Activated CD4-positive, alpha-beta T cell treated with anti-CD3 and anti-CD28 coated beads, Interleukin-2, amount 50 U/mL, for 24 hours (primary cell): ENCODE results near the gene CMPK2.
"Not testable (repeated sequence)": the region's sequence is repeated elsewhere in the genome, so short reads cannot be mapped to it uniquely, and the experiment has no call there.

ENCODE experiments used
- DNase-seq, 2 donors: peaks; one replicate each; pipeline ENCODE4 v3.0.0-alpha.2; 2020; ENCODE audit warnings: low read depth in 1 of 2, low spot score in 1 of 2

The CMPK2 gene

DNA sequence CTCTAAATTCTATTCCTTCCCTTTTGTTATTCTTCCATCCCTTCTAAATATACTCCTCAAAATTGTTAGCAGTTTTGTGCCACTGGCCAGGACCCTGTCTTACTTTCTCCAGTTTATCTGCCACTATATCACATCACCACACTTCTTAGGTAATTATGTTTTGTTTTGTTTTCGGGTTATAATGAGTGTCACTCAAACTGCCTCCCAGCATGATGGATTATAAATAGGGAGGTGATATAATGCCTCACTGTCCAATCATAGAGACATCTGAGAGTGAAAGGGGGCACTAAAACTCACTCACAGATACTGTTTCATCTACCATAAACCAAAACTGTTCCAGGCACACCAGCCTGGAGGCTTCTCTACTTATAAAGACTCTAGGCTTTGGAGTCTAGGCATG, 15.3 kb upstream of the CMPK2 start:
- no peak for DNase-seq

DNA sequence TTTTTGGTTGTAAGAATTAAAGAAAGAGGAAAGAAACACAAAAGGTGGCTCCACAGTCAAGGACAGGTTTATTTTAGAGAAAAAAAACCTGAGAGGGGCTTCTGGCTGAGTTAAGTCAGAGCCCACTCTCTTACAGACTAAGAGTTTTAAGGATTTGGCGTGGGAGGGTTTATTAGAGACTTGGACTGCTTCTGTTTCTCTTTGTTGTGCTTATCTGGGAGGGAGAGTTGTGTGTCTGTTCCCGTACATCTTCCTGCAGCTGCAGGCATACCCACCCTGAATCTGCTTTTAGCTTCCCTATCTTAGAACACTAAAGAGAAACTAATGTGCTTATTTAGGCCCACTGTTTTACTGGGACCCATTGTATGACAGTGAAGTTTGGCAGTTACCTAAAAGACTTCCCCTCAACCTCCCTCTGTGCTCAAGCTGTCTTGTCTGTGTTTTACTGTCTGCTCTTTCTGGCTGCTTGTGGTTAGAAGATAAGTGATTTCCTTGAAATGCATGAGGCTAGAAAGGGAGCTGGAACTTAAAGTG, 14.6 kb upstream of the CMPK2 start:
- DNase-seq = no peak

DNA sequence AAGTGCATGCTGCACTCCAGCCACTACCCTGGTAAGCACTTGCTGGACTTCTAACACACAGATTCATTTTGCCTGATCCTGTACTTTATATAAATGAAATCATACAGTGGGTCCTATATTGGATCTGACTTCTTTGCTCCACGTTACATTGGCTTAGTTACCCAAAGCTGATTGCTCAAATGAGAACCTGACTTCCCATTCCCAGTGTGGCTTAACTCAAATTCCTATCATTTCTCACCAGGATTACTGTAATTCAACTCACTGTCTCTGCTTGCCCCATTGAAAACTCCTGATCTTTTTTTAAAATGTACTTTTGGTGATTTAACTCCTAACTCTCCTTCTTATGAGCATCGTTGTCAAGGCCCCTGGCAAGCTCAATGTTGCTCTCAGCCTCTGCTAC, 13.3 kb upstream of the CMPK2 start:
- no peak for DNase-seq

DNA sequence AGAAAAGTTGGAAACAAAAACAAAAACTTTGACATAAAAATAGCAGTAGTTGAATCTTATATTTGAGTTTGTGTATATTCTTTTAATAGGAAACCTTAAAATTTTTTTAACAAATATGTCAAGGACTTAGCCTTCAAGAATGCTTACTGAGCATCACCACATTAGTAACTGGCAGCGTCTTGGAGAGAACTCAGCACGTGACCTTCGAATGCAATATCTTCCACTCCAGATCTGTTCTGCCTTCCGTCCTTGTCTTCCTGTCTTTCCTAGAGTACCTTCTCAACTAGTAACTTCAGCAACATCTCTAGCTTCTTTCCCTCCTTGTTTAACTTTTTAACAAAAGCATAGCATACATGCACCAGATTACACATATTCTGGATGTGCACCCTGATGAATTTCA, 12.8 kb upstream of the CMPK2 start:
- no peak for DNase-seq

DNA sequence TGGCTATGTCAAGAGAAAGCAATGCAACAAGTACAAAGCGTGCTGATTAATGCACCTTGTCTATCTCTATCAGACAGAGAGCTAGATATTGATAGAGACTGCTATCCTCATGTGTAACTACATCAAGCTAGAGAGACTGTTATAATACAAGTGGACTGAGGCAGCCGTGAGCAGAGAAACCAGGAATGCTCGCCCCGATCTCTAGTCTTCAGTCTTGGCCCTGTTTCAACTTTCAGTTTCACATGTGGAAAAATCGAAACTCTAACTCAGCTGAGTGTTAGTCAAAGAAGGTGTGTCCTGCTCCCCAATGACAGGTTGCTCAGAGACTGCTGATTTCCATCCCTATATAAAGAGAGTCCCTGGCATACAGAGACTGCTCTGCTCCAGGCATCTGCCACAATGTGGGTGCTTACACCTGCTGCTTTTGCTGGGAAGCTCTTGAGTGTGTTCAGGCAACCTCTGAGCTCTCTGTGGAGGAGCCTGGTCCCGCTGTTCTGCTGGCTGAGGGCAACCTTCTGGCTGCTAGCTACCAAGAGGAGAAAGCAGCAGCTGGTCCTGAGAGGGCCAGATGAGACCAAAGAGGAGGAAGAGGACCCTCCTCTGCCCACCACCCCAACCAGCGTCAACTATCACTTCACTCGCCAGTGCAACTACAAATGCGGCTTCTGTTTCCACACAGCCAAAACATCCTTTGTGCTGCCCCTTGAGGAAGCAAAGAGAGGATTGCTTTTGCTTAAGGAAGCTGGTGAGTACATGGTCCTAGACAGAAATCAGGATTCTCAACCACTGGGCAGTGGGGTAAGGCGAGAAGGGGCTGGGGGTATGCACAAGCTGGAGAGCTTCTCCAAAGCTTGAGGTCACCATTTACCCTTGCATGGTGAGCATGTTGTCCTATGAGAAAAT, 11.9 kb upstream of the CMPK2 start, which contains the start of gene RSAD2:
TSS of gene RSAD2 (plus strand) at position 376 of the 903 bp plus-strand sequence. CDS start at position 400, 24 bp downstream.
- peak in 1 of 2 donors; percentile 46 for DNase-seq

DNA sequence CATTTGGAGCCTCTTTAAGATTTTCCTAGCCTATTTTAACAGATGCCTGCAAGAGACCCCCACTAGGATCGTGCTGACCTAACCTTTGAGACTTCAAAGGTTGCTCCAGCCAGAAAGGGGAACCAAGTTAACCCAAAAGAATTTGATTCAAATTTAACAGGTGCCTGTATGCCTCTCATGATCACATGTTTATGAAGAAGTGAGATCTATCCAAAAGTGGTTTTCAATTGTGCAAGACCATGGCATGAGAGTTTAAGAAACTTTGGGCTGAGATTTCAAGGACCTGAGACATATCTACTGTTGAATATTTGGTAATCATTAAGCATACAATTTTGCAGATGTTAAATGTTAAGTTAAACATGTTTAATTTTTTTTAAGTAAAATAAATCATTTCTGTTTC, 10.6 kb upstream of the CMPK2 start:
- no peak for DNase-seq

DNA sequence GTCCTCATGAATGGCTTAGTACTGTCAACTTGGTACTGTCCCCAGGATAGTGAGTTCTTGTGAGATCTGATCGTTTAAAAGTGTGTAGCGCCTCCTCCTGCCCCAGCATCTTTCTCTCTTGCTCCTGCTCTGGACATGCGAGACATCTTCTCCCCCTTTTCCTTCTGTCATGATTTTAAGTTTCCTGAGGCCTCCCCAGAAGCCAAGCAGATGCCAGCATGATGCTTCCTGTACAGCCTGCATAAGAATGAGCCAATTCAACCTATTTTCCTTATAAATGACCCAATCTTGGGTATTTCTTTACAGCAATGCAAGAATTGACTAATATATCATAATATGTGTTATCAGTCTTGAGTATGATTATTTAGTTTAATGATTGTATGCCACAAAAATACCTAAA, 8.3 kb upstream of the CMPK2 start:
- no peak for DNase-seq

DNA sequence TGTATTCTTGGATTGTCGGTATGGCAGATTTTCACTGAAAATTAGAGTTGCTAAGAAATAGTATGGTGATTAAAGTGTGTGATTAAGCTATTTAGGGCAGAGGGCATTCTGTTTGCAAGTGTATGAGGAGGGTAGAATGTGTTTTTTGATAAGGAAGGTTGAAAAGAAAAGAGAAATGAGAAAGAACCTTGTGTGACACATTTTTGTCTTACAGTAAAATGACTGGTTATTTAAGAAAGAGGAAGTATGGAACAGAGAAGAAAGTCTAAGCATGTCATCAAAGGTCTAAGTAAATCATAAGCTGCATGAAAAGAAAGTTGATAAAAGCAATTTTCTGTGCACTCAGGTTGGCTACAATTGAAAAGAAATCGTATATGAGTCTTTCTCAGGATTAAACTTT, 6.7 kb upstream of the CMPK2 start:
- DNase-seq = no peak

DNA sequence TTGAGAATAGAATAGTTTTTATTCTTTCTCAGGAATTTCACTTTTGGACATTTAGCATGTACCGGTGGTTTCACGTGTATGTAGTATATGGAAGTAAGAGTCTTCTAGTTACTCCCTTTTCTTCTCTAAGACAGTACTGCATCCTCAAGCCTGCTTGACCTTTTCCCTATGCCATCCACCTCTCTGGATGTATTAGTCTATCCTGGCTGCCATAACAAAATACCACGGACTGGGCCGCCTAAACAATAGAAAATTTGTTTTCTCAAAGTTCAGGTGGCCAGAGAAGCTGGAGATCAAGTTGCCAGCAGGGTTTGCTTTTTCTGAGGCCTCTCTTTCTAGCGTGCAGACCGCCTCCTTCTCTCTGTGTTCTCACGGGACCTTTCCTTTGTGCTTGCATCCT, 1.3 kb upstream of the CMPK2 start:
- DNase-seq = no peak

DNA sequence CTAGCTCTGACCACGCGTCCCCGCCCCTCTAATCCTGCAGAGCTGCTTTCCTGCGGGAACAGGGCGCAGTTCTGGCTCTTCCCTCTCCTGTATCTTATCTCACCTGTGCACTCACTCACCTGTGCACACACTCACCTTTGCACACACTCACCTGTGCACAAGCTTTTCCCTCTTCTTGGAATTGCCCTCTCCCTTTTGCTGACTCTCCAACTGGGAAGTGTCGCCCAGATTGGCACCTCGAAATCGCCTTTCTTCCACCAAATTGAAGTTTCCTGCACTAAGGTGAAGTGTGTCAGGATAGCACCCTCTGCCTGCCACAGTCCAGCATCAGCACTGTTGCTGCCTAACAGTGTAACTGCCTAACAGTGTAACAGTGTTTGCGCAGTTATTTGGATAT, 566 bp upstream of the CMPK2 start:
- DNase-seq = no peak

DNA sequence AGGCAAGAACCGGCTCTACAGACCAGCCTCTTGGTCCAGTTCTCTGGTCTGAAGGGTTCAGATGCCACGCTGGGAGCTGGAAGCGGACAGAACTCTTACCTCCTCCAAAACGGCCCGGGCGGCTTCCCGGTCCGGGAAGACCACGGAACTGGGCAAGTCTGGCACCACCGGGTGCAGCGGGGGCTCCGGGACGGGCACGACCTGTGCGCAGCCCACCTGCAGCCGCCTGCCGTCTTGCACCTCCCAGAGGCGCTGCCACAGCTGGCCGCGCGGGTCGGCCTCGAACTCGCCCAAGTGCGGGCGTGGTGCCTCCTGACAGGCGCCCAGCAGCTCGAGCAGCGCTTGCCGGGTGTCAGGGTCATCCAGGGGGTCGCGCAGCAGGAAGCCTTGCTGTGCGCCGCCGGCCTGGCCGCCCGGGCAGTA, 773 bp downstream of the CMPK2 start:
- DNase-seq = no peak

DNA sequence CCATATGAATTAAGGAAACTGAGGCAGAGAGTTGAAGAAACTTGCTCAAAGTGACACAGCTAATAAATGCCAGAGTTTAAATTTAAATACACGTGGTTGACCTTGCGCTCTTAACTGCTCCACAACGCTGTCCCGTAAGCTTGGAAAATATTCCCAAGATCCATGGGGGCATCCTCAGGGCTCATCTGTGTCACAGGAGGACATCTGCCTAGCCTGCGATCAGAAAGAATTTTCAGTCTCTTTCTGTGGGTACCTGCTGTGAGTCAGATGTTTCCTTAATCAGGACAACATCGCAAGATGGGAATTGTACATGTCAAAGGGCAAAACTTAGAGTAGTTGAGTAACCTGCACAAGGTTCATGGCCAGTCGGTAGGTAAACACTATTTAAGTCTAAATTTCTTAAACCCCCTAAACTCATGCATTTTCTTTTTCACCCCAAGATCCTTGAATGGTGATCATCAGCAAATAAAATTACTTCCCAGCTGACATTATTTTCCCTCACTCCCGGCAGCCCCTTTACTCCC, 1.4 kb downstream of the CMPK2 start:
- no peak for DNase-seq

DNA sequence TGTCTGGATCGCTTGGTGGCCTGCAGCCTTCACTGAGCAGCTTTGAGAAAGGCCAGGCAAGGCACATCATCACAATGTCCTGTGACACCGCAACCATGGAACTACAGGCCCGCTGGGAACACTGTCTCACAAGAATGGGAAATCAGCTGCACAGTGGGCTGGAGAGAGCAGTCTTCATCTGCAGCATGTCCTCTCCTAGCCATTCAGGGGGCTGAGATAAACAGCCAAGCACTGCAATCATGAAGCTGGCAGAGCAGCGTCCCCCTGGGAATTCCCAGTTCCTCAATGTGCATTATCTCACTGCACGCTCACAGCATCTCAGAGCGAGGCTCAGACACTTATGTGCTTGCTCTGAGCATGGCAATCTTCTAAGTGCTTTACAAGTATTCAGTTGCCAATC, 1.9 kb downstream of the CMPK2 start:
- no peak for DNase-seq

DNA sequence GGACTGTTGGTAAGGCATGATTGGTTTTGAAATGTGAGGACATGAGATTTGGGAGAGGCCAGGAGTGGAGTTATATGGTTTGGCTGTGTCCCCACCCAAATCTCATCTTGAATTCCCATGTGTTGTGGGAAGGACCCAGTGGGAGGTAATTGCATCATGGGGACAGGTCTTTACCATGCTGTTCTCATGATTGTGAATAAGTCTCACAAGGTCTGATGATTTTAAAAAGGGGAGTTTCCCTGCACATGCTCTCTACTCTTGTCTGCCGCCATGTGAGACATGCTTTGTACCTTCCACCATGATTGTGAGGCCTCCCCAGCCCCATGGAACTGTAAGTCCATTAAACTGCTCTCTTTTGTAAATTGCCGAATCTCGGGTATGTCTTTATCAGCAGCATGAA, 5.4 kb downstream of the CMPK2 start:
- DNase-seq = no peak

DNA sequence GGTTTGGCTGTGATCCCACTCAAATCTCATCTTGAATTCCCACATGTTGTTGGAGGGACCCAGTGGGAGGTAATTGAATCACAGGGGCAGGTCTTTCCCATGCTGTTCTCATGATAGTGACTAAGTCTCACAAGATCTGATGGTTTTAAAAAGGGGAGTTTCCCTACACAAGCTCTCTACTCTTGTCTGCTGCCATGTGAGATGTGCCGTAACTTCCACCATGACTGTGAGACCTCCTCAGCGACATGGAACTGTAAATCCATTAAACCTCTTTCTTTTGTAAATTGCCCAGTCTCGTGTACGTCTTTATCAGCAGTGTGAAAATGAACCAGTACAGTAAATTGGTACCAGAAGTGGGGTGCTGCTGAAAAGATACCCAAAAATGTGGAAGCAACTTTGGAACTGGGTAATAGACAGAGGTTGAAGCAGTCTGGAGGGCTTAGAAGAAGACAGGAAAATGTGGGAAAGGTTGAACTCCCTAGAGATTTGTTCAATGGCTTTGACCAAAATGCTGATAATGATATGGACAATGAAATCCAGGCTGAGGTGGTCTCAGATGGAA, 7.2 kb downstream of the CMPK2 start:
- not testable (repeated sequence) for DNase-seq

DNA sequence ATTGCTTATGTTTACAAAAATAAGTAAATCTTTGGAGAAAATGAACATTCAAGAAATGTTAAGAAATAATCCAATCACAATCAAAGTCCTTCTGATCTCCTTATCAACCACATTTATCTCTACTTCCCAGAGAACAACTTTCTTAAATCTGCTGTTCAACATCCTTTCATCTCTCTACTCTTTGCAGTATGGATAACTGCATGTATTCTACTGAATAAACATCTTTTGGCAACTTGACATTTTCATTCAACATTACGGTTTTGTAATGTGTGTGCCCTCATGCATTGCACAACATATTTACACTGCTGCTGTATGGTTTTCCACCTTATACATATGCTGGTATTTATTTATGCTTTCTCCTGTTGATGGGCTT, 9.2 kb downstream of the CMPK2 start:
- no peak for DNase-seq

DNA sequence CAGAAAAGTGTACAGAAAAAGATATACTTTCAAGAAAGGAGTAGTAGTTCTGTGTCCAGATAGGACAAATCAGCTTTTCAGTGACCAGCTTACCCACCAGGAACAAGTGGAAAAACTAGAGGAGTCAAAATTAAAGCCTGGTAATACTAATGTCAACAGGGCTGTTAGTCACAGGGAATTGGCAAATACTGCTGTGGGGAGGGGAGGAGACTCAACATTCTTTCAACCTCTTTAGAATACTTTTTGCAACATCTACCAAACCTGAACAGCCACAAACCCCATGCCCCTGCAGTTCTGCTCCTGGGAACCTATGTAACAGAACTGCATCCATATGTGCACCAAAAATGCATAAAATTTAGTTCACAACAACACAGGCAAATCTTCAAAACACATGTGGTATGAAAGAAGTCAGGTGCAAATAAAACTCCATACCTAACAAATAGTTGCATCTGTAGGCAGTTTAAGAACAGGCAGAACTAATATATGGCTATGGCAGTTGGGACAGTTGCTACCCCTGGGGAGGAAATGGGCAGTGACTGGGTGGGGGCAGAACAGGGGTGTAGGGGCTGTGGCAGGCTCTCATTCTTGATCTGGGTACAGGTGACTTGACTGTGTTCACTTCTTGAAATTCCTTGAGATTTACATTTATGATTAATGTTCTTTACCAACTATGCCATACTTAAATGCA, 9.7 kb downstream of the CMPK2 start:
- DNase-seq = no peak

DNA sequence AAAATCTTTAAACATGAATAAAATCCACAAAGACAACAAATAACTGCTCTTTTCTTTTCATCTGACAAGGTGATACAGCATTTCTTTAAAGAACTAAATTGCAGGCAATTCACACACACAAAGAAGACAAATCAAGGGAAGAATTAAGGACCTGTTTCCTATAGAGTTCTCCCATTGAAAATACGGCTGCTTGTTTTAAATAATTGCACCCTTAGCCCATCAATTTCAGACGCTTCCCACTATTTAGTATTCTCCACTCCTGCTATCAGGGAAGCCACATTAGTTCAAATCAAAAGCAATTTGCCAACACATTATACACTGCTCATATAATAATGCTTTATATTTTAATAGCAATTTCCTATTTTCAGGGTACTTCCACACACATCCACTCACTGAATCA, 11.3 kb downstream of the CMPK2 start:
- no peak for DNase-seq

DNA sequence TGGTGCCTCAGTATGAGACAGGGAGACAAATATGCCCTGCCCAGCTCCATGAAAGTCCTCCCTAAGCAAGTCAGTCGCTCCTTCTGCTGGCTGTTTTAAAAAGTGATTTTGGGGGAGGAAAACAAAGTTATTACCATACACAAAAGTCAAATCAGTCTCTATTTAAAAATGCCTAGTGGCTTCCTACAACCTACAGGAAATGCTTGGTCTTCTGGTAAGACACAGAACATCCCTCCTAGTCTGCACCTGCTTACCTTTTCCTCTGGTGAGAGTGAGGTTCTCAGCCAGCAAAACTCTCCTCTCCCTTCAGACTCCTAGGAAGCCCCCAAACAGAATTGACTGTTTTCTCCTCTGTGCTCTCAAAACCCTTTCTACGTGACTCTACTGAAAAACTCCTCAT, 13.5 kb downstream of the CMPK2 start:
- no peak for DNase-seq

DNA sequence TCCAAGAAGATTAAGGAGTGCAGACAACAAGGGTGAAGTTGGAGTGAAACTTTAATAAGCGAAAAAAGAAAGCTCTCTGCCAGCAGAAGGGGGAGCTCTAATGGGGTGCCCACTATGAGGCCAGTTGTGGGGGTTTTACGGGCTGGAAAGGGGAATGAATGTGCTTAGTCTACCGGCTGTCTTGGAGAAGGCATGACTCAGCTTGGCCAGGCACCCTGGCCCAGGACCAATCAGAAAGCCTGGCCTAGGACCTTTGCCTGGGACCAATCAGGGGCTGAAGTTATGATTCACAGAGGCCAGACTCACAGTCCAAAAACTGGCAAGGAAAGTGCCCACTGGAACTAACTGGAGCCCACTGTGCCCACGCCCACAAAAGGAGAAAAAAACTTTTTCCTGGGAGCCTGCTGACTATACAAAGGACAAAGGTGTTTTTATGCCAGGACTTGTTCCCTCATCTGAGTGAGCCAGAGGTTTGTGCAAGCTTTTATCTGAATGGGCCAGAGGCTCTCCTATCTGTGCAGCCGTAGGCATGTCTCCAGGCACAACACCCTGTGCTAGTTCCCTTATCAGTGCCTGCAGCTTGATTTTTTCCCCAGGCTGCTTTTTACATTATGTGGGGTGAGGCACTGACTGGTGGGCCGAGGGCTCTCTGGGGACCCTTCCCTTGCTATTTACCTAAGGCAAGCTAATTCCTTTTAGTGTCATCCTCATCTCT, 18.6 kb downstream of the CMPK2 start:
- no peak for DNase-seq

DNA sequence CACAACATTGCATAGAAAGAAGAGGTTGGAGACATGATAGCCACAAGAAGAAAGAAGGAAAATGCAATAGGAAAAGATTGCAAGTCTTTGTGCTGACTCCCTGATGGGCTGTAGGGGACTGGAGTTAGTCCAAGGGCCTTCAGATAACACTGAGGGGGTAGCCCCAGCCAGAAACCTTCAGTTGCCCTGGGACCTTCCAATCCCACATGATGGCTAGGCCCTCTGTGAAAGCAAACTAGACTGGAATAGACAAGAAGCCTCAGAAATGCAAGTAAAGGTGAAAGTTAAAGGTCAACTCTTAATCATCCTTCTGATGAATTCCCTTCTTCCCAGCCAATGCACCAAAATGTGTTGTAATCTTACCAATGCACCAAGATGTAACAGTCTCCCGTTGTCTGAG, 19.2 kb downstream of the CMPK2 start:
- no peak for DNase-seq
